ENCODE measurements around the gene HIVEP3. TPM values are rescaled to one million over a fixed set of nuclear protein-coding genes. Genes with fewer than 3 reads are reported as not detected.

Gene HIVEP3
- total RNA-seq, 1 donor from 2014 or later: 5.7 TPM

DNA sequence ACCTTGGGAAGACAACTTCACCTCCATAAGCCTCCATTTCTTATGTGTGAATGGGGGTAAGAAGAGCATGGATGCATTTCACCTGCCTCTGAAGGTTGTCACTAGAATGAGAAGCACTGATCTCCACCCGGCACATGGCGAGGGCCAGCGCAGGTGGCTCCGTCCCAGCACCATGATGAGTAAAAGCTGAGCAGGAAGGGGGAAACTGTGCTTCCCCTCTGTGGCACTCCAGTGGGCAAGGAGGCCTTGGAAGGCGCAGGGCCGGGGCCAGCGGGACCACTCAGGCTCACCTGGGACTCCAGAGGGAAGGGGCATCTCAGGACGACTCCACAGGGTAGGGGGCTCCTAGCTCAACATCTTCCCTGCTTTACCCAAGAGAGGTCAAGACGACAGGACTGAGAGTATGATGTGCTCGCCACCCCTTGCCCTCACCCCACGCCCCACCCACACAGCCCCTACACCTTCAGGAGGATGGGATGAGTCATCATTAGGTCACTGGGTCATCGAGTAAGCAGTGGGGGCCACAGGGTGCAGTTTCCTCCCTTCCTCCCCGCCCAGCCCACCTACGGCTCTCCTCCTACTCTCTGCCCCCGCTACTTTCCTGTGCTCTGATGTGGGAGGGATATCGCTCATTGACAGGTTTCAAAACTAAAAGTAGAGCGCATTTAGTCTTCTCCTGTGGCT lies 112.1 kb downstream of the HIVEP3 start:
- no peaks in the 10 kb centered on the region for H3K36me3 ChIP-seq
- peaks cover 44% of the 10 kb centered on the region for H3K4me1 ChIP-seq
- no peaks in the 10 kb centered on the region for H3K9me3 ChIP-seq (replicated peaks)
- H3K27me3 ChIP-seq (ENCODE audit: low read depth): no peaks in the 10 kb centered on the region
- no peak overlapping the region for H3K4me3 ChIP-seq
- no peak for DNase-seq
- H3K27ac ChIP-seq (replicated peaks): peak overlapping the region; percentile 82
- no peak for TF ChIP-seq CTCF (IDR thresholded peaks at IDR 0.05; ENCODE audit: borderline replicate concordance)
- intact Hi-C loops (cut with micrococcal nuclease): no loop called here

GRCh38 chr1:41805771-41806471 lies 112.8 kb downstream of the HIVEP3 start:
- Histone ChIP-seq H3K27me3 (ENCODE audit: low read depth) (no peaks in the 10 kb centered on the region), H3K9me3 (replicated peaks) (no peaks in the 10 kb centered on the region), H3K4me1 (peaks cover 41% of the 10 kb centered on the region), H3K4me3 (no peak overlapping the region), H3K36me3 (no peaks in the 10 kb centered on the region), H3K27ac (replicated peaks) (no peak overlapping the region)
- no peak for DNase-seq
- intact Hi-C loops (cut with micrococcal nuclease): no loop called here
- TF ChIP-seq CTCF (IDR thresholded peaks at IDR 0.05; ENCODE audit: borderline replicate concordance): no peak

- no peak for TF ChIP-seq CTCF (IDR thresholded peaks at IDR 0.05; ENCODE audit: borderline replicate concordance)
- no peaks in the 10 kb centered on the region for H3K36me3 ChIP-seq
- intact Hi-C loops (cut with micrococcal nuclease): no loop called here
- H3K27me3 ChIP-seq (ENCODE audit: low read depth): no peaks in the 10 kb centered on the region
- no peak for DNase-seq
- no peaks in the 10 kb centered on the region for H3K9me3 ChIP-seq (replicated peaks)
- H3K27ac ChIP-seq (replicated peaks): peak overlapping the region; percentile 65
- peaks cover 52% of the 10 kb centered on the region for H3K4me1 ChIP-seq
- H3K4me3 ChIP-seq: no peak overlapping the region
Observed at GRCh38 chr1:41804176-41804575, 114.5 kb downstream of the HIVEP3 start.

GRCh38 chr1:41803656-41804055 lies 115.1 kb downstream of the HIVEP3 start:
- intact Hi-C loops (cut with micrococcal nuclease): no loop called here
- H3K4me1 ChIP-seq: peaks cover 51% of the 10 kb centered on the region
- H3K36me3 ChIP-seq: no peaks in the 10 kb centered on the region
- H3K27ac ChIP-seq (replicated peaks): peak overlapping the region; percentile 65
- no peak overlapping the region for H3K4me3 ChIP-seq
- TF ChIP-seq CTCF (IDR thresholded peaks at IDR 0.05; ENCODE audit: borderline replicate concordance): no peak
- no peak for DNase-seq
- H3K9me3 ChIP-seq (replicated peaks): no peaks in the 10 kb centered on the region
- no peaks in the 10 kb centered on the region for H3K27me3 ChIP-seq (ENCODE audit: low read depth)

GRCh38 chr1:41802532-41803501 lies 115.9 kb downstream of the HIVEP3 start:
- no peak for TF ChIP-seq CTCF (IDR thresholded peaks at IDR 0.05; ENCODE audit: borderline replicate concordance)
- Histone ChIP-seq H3K4me3 (no peak overlapping the region), H3K27ac (replicated peaks) (peak overlapping the region; percentile 65), H3K27me3 (ENCODE audit: low read depth) (no peaks in the 10 kb centered on the region), H3K9me3 (replicated peaks) (no peaks in the 10 kb centered on the region), H3K4me1 (peaks cover 42% of the 10 kb centered on the region), H3K36me3 (no peaks in the 10 kb centered on the region)
- intact Hi-C loops (cut with micrococcal nuclease): no loop called here
- peak; percentile 68 for DNase-seq

Measured in left ventricle myocardium inferior (tissue), 1 donor.